WTC11 (cell line): ENCODE results near the gene DNAH8. TPM values are rescaled to one million over a fixed set of nuclear protein-coding genes. Genes with fewer than 3 reads are reported as not detected.
A peak's percentile ranks its signal among the peaks of the same experiment; 100 is the strongest.

ENCODE experiments used
- ATAC-seq: fragments of 200-7000 bp; cut with Tn5 transposase; 2 replicates; pipeline ENCODE4 v1.10.0; 2021; ENCODE audit warnings: mild to moderate bottlenecking, moderate library complexity
- CTCF ChIA-PET: fragments of 300-600 bp; sonication (Branson Sonifier 250); formaldehyde crosslinking; loops from one replicate; lab custom pipeline; 2021; ENCODE audit warnings: antibody characterized with exemption; lab: Charles Lee
- POLR2A ChIA-PET: fragments of 350-600 bp; sonication (Branson Sonifier 250); formaldehyde crosslinking; loops from one replicate; lab custom pipeline; 2021; ENCODE audit warnings: antibody characterized with exemption; lab: Charles Lee
- DNase-seq: peaks from one replicate; pipeline ENCODE4 v3.0.0; 2021; ENCODE audit warnings: low spot score
- H3K27ac Mint-ChIP-seq: 2 replicates; pipeline ENCODE4 v1.8.0; 2021; ENCODE audit warnings: mixed read lengths
- H3K27me3 Mint-ChIP-seq: 2 replicates; pipeline ENCODE4 v1.8.0; 2021; ENCODE audit warnings: low read depth, mild to moderate bottlenecking, moderate library complexity, mixed read lengths
- H3K36me3 Mint-ChIP-seq: 2 replicates; pipeline ENCODE4 v1.8.0; 2021; ENCODE audit warnings: mixed read lengths
- H3K4me1 Mint-ChIP-seq: 2 replicates; pipeline ENCODE4 v1.8.0; 2022; ENCODE audit warnings: mixed read lengths
- H3K4me3 Mint-ChIP-seq: 2 replicates; pipeline ENCODE4 v1.8.0; 2021; ENCODE audit warnings: mild to moderate bottlenecking, moderate library complexity, mixed read lengths
- H3K9me3 Mint-ChIP-seq: 2 replicates; pipeline ENCODE4 v1.8.0; 2021; ENCODE audit warnings: mixed read lengths
- CTCF ChIP-seq: fragments of 200-600 bp; IDR thresholded peaks from 2 replicates; pipeline ENCODE4 v1.8.0; 2022; ENCODE audit warnings: antibody characterized with exemption
- ETV6 ChIP-seq: sonication (generic); formaldehyde crosslinking; IDR thresholded peaks from 2 replicates; pipeline ENCODE4 v1.8.1; 2022; ENCODE audit warnings: mild to moderate bottlenecking, missing genetic modification reagents
- IRF1 ChIP-seq: sonication (generic); formaldehyde crosslinking; IDR thresholded peaks from 2 replicates; pipeline ENCODE4 v1.8.0; 2023; ENCODE audit warnings: missing genetic modification reagents
- TP53 ChIP-seq: sonication (generic); formaldehyde crosslinking; IDR thresholded peaks from 2 replicates; pipeline ENCODE4 v1.8.1; 2023; ENCODE audit warnings: mild to moderate bottlenecking, missing genetic modification reagents
- ZBTB21 ChIP-seq: sonication (generic); formaldehyde crosslinking; IDR thresholded peaks from 2 replicates; pipeline ENCODE4 v1.8.1; 2023; ENCODE audit warnings: mild to moderate bottlenecking, missing genetic modification reagents, borderline replicate concordance
- ZNF121 ChIP-seq: sonication (generic); formaldehyde crosslinking; IDR thresholded peaks from 2 replicates; pipeline ENCODE4 v1.8.0; 2023; ENCODE audit warnings: missing genetic modification reagents
- ZNF396 ChIP-seq: fragments of 250-450 bp; sonication (Bioruptor Pico); IDR thresholded peaks from 2 replicates; pipeline ENCODE4 v1.8.0; 2021; ENCODE audit warnings: mild to moderate bottlenecking, moderate library complexity, borderline replicate concordance
- ZNF416 ChIP-seq: fragments of 250-450 bp; sonication (Bioruptor Pico); IDR thresholded peaks from 2 replicates; pipeline ENCODE4 v1.9.0; 2021; ENCODE audit warnings: mild to moderate bottlenecking, inconsistent platforms
- ZNF425 ChIP-seq: fragments of 250-450 bp; sonication (Bioruptor Pico); conservative IDR thresholded peaks from 2 replicates; pipeline ENCODE4 v1.9.0; 2021; ENCODE audit warnings: mild to moderate bottlenecking
- ZNF671 ChIP-seq: fragments of 250-450 bp; sonication (Bioruptor Pico); IDR thresholded peaks from 2 replicates; pipeline ENCODE4 v1.8.0; 2021; ENCODE audit warnings: mild to moderate bottlenecking
- total RNA-seq: library from RNA; stranded (reverse); gene quantifications from 3 replicates; pipeline ENCODE4 v1.2.3, GENCODE V29; 2021
- TF ChIP-seq, protein P1 (sequence below): fragments of 250-450 bp; sonication (Bioruptor Pico); IDR thresholded peaks from 2 replicates; pipeline ENCODE4 v2.1.2; 2022; ENCODE audit warnings: mild to moderate bottlenecking, moderate library complexity
- TF ChIP-seq, protein P2 (sequence below): sonication (generic); formaldehyde crosslinking; IDR thresholded peaks from 2 replicates; pipeline ENCODE4 v1.8.1; 2023; ENCODE audit warnings: mild to moderate bottlenecking, missing genetic modification reagents

Gene DNAH8
- total RNA-seq, 1 experiment from 2014 or later: 0.02 TPM

- TF ChIP-seq CTCF: no peak
These were observed 182.4 kb downstream of the DNAH8 start (continued) for GRCh38 chr6:38897507-38897906.

GRCh38 chr6:38901802-38902522 is 186.9 kb downstream of the DNAH8 start:
- H3K4me1 Mint-ChIP-seq: peaks cover 13% of the 10 kb centered on the region
- no peak for TF ChIP-seq ZNF416
- TF ChIP-seq ZNF121 (CRISPR knock-in tag): 0 out of 2 replicates have a peak, but pooled peaks have one; percentile 2
- TF ChIP-seq ETV6 (CRISPR knock-in tag): no peak
- TF ChIP-seq, all 79 proteins: peak for 1
- Mint-ChIP-seq H3K27me3 (no peaks in the 10 kb centered on the region; the same call in 1 of the 2 replicates), H3K9me3 (no peaks in the 10 kb centered on the region), H3K4me3 (no peak overlapping the region), H3K36me3 (no peaks in the 10 kb centered on the region), H3K27ac (no peak overlapping the region)
- ATAC-seq: peak; percentile 97
- CTCF ChIA-PET: interaction anchor here (1.0 kb wide), 1 partner anchor 31 kb away, joined by 3 read pairs; no protein-coding TSS in a partner anchor
- no peak for DNase-seq
- POLR2A ChIA-PET: no interaction called here

- TF ChIP-seq ZNF671 (no peak), ZNF396 (no peak)
- TF ChIP-seq, protein P1, sequence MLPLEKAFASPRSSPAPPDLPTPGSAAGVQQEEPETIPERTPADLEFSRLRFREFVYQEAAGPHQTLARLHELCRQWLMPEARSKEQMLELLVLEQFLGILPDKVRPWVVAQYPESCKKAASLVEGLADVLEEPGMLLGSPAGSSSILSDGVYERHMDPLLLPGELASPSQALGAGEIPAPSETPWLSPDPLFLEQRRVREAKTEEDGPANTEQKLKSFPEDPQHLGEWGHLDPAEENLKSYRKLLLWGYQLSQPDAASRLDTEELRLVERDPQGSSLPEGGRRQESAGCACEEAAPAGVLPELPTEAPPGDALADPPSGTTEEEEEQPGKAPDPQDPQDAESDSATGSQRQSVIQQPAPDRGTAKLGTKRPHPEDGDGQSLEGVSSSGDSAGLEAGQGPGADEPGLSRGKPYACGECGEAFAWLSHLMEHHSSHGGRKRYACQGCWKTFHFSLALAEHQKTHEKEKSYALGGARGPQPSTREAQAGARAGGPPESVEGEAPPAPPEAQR (CRISPR knock-in tag): no peak
- no peaks in the 10 kb centered on the region; the same call in 1 of the 2 replicates for H3K27me3 Mint-ChIP-seq
- H3K4me1 Mint-ChIP-seq: peaks cover 16% of the 10 kb centered on the region
- ChIA-PET POLR2A (no interaction called here), CTCF (interaction anchor here (1.7 kb wide), 1 partner anchor 91 kb away, joined by 4 read pairs; no protein-coding TSS in a partner anchor)
- DNase-seq: no peak
- no peak for ATAC-seq
- H3K4me3 Mint-ChIP-seq: no peak overlapping the region
- H3K9me3 Mint-ChIP-seq: no peaks in the 10 kb centered on the region
- H3K27ac Mint-ChIP-seq: no peak overlapping the region
- no peaks in the 10 kb centered on the region for H3K36me3 Mint-ChIP-seq
These were observed 191.5 kb downstream of the DNAH8 start for GRCh38 chr6:38906582-38906981.

- H3K36me3 Mint-ChIP-seq: no peaks in the 10 kb centered on the region
- no peak for ATAC-seq
- H3K4me3 Mint-ChIP-seq: no peak overlapping the region
- no peak overlapping the region for H3K27ac Mint-ChIP-seq
- no peak for DNase-seq
- no peaks in the 10 kb centered on the region; the same call in 1 of the 2 replicates for H3K27me3 Mint-ChIP-seq
- no peak for TF ChIP-seq IRF1 (CRISPR knock-in tag)
- TF ChIP-seq, all 79 proteins: peak for 0
- Mint-ChIP-seq H3K4me1 (peaks cover 10% of the 10 kb centered on the region), H3K9me3 (no peaks in the 10 kb centered on the region)
- ChIA-PET CTCF (interaction anchor here (0.7 to 1.7 kb wide), 2 partner anchors 90 to 134 kb away, joined by 3 to 4 read pairs; no protein-coding TSS in a partner anchor), POLR2A (no interaction called here)
These were observed 192.2 kb downstream of the DNAH8 start for GRCh38 chr6:38907264-38907663.

DNA sequence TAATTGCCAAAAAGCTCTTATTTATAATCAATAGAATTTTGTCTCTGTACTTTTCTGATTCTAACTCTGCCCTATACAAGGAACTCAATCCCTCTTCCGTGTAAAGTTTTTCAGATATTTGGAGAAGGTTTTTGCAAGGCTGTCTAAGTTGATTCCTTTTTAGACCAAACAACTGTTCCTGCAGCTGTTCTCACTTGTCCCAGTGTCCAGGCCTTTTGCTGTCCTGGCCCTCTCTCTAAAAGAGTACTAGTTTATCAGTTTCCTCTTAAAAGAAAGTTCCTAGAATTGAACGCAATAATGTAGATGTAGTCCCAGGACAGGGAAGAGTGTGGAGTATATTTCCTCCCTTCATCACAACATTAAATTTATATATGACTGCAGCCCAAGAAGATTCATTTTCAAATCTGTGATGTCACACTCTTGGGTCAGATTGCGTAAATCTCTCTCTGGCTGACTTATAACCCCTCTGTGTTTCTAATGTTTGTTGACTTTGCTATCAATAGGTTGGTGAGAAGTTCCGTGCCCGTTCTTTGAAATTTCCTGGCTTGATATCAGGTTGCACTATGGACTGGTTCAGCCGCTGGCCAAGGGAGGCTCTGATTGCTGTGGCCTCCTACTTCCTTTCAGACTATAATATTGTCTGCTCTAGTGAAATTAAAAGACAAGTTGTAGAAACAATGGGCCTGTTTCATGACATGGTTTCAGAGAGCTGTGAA is 194.1 kb downstream of the DNAH8 start:
- H3K9me3 Mint-ChIP-seq: no peaks in the 10 kb centered on the region
- ChIA-PET POLR2A (no interaction called here), CTCF (no interaction called here)
- no peak overlapping the region for H3K27ac Mint-ChIP-seq
- ATAC-seq: no peak
- no peaks in the 10 kb centered on the region for H3K36me3 Mint-ChIP-seq
- H3K27me3 Mint-ChIP-seq: no peaks in the 10 kb centered on the region; the same call in 1 of the 2 replicates
- no peak overlapping the region for H3K4me3 Mint-ChIP-seq
- no peak for DNase-seq
- H3K4me1 Mint-ChIP-seq: peaks cover 3% of the 10 kb centered on the region; the same call in 1 of the 2 replicates
- TF ChIP-seq ZBTB21 (CRISPR knock-in tag) (no peak), ZNF425 (CRISPR knock-in tag) (no peak), TP53 (CRISPR knock-in tag) (no peak)
- TF ChIP-seq, protein P2, sequence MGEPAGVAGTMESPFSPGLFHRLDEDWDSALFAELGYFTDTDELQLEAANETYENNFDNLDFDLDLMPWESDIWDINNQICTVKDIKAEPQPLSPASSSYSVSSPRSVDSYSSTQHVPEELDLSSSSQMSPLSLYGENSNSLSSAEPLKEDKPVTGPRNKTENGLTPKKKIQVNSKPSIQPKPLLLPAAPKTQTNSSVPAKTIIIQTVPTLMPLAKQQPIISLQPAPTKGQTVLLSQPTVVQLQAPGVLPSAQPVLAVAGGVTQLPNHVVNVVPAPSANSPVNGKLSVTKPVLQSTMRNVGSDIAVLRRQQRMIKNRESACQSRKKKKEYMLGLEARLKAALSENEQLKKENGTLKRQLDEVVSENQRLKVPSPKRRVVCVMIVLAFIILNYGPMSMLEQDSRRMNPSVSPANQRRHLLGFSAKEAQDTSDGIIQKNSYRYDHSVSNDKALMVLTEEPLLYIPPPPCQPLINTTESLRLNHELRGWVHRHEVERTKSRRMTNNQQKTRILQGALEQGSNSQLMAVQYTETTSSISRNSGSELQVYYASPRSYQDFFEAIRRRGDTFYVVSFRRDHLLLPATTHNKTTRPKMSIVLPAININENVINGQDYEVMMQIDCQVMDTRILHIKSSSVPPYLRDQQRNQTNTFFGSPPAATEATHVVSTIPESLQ (CRISPR knock-in tag): no peak
